Gastroesophageal sphincter (tissue), 4 donors: Measurements from ENCODE around the gene PEPD. TPM values are rescaled to one million over a fixed set of nuclear protein-coding genes. Genes with fewer than 3 reads are reported as not detected.

Source experiments
- ATAC-seq: fragments of 150-250 bp; one replicate; pipeline ENCODE4 v1.9.1; 2016; ENCODE audit warnings: mild to moderate bottlenecking, moderate library complexity
- H3K27ac ChIP-seq, 4 donors: fragments of 200-600 bp; sonication (generic) in 3 of 4; 1 replicate in 3 of 4; 2 replicates in 1 of 4; pipeline ENCODE4 v1.5.1; 2016 to 2019
- H3K27me3 ChIP-seq: fragments of 200-600 bp; sonication (generic); one replicate; pipeline ENCODE4 v1.5.1; 2019
- H3K36me3 ChIP-seq, 2 donors: fragments of 200-600 bp; sonication (generic); one replicate each; pipeline ENCODE4 v1.5.1; 2019; ENCODE audit warnings: control low read depth in 1 of 2
- H3K4me1 ChIP-seq, 3 donors: fragments of 200-600 bp; sonication (generic); 1 replicate in 2 of 3; 2 replicates in 1 of 3; pipeline ENCODE4 v1.5.1; 2016 to 2019; ENCODE audit warnings: control low read depth in 2 of 3
- H3K4me3 ChIP-seq, 2 donors: fragments of 200-600 bp; sonication (generic); one replicate each; pipeline ENCODE4 v1.5.1; 2019; ENCODE audit warnings: mild to moderate bottlenecking in 1 of 2, moderate library complexity in 1 of 2
- H3K9me3 ChIP-seq, 3 donors: fragments of 200-600 bp; sonication (generic); one replicate each; pipeline ENCODE4 v1.5.1; 2017 to 2019; ENCODE audit warnings: control low read depth in 2 of 3
- CTCF ChIP-seq, 4 experiments: fragments of 200-600 bp in 2 of 4; fragments of 450-650 bp in 2 of 4; sonication (generic) in 1 of 4; IDR thresholded peaks; one replicate each; pipeline ENCODE4 v1.5.1; 2017 to 2019; ENCODE audit warnings: antibody characterized with exemption in 4 of 4, mild to moderate bottlenecking in 2 of 4, moderate library complexity in 2 of 4
- EP300 ChIP-seq: sonication (generic); formaldehyde crosslinking; IDR thresholded peaks from one replicate; pipeline ENCODE4 v1.6.1; 2017; ENCODE audit warnings: antibody characterized with exemption, mild to moderate bottlenecking
- POLR2A ChIP-seq, 2 donors: fragments of 450-650 bp; IDR thresholded peaks; one replicate each; pipeline ENCODE4 v1.6.1; 2017; ENCODE audit warnings: antibody characterized with exemption in 2 of 2, mild to moderate bottlenecking in 2 of 2, moderate library complexity in 1 of 2
- POLR2AphosphoS5 ChIP-seq: sonication (generic); formaldehyde crosslinking; IDR thresholded peaks from one replicate; pipeline ENCODE4 v1.6.1; 2017; ENCODE audit warnings: antibody characterized with exemption
- WGBS, 2 donors: methylation state at CpG; one replicate each; pipeline ENCODE4 v1.1.5; 2018; ENCODE audit warnings: low coverage in 1 of 2; 5-methylcytosine and 5-hydroxymethylcytosine counted together
- total RNA-seq, 4 donors: library from RNA; depleted of rRNA; stranded (reverse); fragments of >200 nt; gene quantifications; one replicate each; pipeline ENCODE4 v1.1.0, GENCODE V29; 2016

PEPD gene
- total RNA-seq, 4 donors from 2014 or later, result 61.3 to 77.7 (median 69.6) TPM

DNA sequence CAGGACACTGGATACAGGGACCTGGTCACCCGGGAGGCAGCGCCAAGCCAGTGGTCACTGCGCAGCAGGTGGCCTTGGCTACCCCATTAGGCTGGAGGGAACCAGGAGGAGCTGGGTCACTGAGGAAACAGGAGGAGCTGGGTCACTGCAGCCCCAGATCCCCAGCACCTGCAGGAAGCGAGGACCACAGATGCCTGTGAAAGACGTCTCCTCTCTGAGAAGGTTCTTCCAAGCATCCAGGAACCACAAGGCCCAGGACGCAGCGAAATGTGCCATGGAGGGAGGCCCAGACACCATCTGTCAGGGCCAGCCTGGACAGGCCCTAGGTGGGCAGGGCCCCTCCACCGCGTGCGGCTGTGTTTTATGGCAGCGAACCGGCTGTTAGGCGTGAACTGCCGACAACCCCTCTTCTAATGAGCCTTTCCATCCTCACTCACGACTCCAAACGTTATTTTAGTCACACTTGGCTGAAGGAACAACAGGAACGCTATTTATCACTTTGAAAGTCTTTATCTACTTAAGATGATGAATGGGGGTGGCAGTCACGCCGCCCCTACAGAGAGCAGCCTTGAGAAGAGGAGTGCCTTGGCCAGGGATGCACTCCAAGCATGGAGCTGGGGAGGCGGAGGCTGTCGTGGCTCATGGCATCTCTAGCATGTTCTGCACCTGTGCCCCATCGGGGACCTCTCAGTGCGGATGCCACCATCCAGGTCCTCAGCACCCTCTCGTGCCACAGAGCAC lies 94.8 kb downstream of the PEPD start:
- 43 to 60% methylated on average over 1 to 5 of the region's 24 CpGs for WGBS, 2 donors
- ATAC-seq, result no peak
- no peak overlapping the region for H3K27ac ChIP-seq

DNA sequence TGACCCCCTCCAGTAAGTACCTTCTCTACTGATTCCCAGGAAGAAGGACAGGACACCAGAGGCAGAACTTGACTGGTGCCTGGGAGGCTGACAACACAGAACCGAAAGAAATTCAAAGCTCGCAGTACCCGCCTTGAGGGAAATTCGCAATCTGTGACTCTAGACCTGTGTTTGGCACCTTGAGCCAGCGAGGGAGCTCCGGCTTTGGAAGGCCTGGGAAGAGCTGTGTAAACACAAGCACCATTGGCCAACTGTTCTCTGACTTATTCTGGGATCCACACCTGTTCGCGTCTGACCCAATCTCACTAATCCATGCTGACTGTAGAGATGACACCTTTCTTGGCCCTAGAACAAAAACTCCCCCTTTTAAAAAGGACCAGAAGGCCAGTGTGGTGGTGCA lies 97.4 kb downstream of the PEPD start:
- Histone ChIP-seq H3K27me3 (no peaks in the 10 kb centered on the region), H3K9me3 (no peaks in the 10 kb centered on the region), H3K4me3 (no peak overlapping the region), H3K36me3 (peaks cover 0 to 12% of the 10 kb centered on the region in 2 donors), H3K27ac (no peak overlapping the region), H3K4me1 (no peaks in the 10 kb centered on the region)
- no peak for ATAC-seq
- TF ChIP-seq EP300, result no peak
- no peak for TF ChIP-seq POLR2A (IDR thresholded peaks at IDR 0.05)
- WGBS, 2 donors, result 92% methylated on average over 7 of the region's 8 CpGs; no CpG with 5 or more reads in 1 of the 2 donors

More for the DNA sequence above, 94.8 kb downstream of the PEPD start:
- TF ChIP-seq CTCF (IDR thresholded peaks at IDR 0.05) (no peak), POLR2AphosphoS5 (no peak), POLR2A (IDR thresholded peaks at IDR 0.05) (no peak), EP300 (no peak)
- no peak overlapping the region for H3K4me3 ChIP-seq
- H3K4me1 ChIP-seq, result no peaks in the 10 kb centered on the region
- no peaks in the 10 kb centered on the region for H3K27me3 ChIP-seq
- H3K9me3 ChIP-seq, result no peaks in the 10 kb centered on the region
- H3K36me3 ChIP-seq, result peaks cover 0 to 7% of the 10 kb centered on the region in 2 donors

GRCh38 chr19:33422369-33423180 lies 99.0 kb downstream of the PEPD start:
- no peaks in the 10 kb centered on the region for H3K27me3 ChIP-seq
- TF ChIP-seq CTCF (IDR thresholded peaks at IDR 0.05) (no peak), EP300 (no peak), POLR2AphosphoS5 (no peak), POLR2A (IDR thresholded peaks at IDR 0.05) (no peak)
- WGBS, 2 donors, result 89 to 94% methylated on average over 2 to 3 of the region's 3 CpGs
- ATAC-seq, result no peak
- no peak overlapping the region for H3K4me3 ChIP-seq
- H3K4me1 ChIP-seq, result no peaks in the 10 kb centered on the region
- H3K9me3 ChIP-seq, result no peaks in the 10 kb centered on the region
- no peak overlapping the region for H3K27ac ChIP-seq
- H3K36me3 ChIP-seq, result peaks cover 0 to 12% of the 10 kb centered on the region in 2 donors

- H3K4me3 ChIP-seq, result no peak overlapping the region
- no peak for ATAC-seq
- TF ChIP-seq CTCF (IDR thresholded peaks at IDR 0.05), result no peak
- no peak for TF ChIP-seq EP300
- TF ChIP-seq POLR2AphosphoS5, result no peak
- peaks cover 0 to 6% of the 10 kb centered on the region in 2 donors for H3K36me3 ChIP-seq
- 90 to 100% methylated on average over 3 to 4 of the region's 7 CpGs for WGBS, 2 donors
- H3K27me3 ChIP-seq, result no peaks in the 10 kb centered on the region
- H3K4me1 ChIP-seq, result peaks cover 0 to 5% (median 0%) of the 10 kb centered on the region in 3 donors
- no peak overlapping the region for H3K27ac ChIP-seq
- H3K9me3 ChIP-seq, result no peaks in the 10 kb centered on the region
Measured at GRCh38 chr19:33421368-33421767, 100.2 kb downstream of the PEPD start.

GRCh38 chr19:33420821-33421220 lies 100.8 kb downstream of the PEPD start:
- TF ChIP-seq EP300 (no peak), POLR2A (IDR thresholded peaks at IDR 0.05) (no peak), POLR2AphosphoS5 (no peak), CTCF (IDR thresholded peaks at IDR 0.05) (no peak)
- ATAC-seq, result no peak
- 85 to 90% methylated on average over 2 to 4 of the region's 9 CpGs for WGBS, 2 donors

More at GRCh38 chr19:33420821-33421220, 100.8 kb downstream of the PEPD start:
- Histone ChIP-seq H3K27ac (no peak overlapping the region), H3K4me3 (no peak overlapping the region), H3K27me3 (no peaks in the 10 kb centered on the region), H3K9me3 (no peaks in the 10 kb centered on the region), H3K4me1 (peaks cover 0 to 5% (median 0%) of the 10 kb centered on the region in 3 donors), H3K36me3 (peaks cover 0 to 6% of the 10 kb centered on the region in 2 donors)
